MM.1S (cell line): ENCODE data around the gene PDSS2.

Source experiments
- EZH2 ChIP-seq: fragments of 300-600 bp; sonication (generic); optimal IDR thresholded peaks from 2 replicates; pipeline ENCODE3; 2017; ENCODE audit warnings: low read depth, mild to moderate bottlenecking, antibody characterized with exemption, low read length, mixed read lengths
- TF ChIP-seq, protein P1 (sequence below): fragments of 300-600 bp; sonication (generic); IDR thresholded peaks from 2 replicates; pipeline ENCODE4 v1.5.1; 2016; ENCODE audit warnings: antibody characterized with exemption, low read length, mixed read lengths

DNA sequence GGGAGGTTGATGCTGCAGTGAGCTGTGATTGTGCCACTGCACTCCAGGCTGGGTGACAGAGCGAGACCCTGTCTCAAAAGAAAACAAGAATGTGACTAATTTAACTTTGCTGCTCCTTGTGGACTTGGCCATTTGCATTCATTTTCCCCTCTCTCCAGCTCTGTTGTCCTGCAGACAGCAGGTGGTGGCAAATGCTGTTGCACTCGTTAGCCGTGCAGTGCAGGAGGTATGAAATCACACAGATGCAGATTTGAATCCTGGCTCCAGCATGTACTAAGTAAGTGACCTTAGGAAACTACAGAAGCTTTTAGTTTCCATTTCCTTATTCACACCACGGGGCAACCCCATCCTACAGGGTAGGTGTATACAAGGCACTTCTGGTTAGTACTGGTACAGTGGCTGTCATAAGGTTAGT, 334.4 kb downstream of the PDSS2 start:
- no peak for TF ChIP-seq EZH2
- TF ChIP-seq, protein P1, sequence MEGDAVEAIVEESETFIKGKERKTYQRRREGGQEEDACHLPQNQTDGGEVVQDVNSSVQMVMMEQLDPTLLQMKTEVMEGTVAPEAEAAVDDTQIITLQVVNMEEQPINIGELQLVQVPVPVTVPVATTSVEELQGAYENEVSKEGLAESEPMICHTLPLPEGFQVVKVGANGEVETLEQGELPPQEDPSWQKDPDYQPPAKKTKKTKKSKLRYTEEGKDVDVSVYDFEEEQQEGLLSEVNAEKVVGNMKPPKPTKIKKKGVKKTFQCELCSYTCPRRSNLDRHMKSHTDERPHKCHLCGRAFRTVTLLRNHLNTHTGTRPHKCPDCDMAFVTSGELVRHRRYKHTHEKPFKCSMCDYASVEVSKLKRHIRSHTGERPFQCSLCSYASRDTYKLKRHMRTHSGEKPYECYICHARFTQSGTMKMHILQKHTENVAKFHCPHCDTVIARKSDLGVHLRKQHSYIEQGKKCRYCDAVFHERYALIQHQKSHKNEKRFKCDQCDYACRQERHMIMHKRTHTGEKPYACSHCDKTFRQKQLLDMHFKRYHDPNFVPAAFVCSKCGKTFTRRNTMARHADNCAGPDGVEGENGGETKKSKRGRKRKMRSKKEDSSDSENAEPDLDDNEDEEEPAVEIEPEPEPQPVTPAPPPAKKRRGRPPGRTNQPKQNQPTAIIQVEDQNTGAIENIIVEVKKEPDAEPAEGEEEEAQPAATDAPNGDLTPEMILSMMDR, result 0 out of 2 replicates have a peak, but pooled peaks have one; percentile 7
